A673 (cell line): ENCODE data around the gene FAM3C. TPM values are rescaled to one million over a fixed set of nuclear protein-coding genes. Genes with fewer than 3 reads are reported as not detected.

Experiments used
- BruUV-seq: library from RNA; stranded (reverse); fragments of 400-500 nt; replicated peaks from 2 replicates; lab custom pipeline; 2021; lab: Mats Ljungman, UMichigan
- CTCF ChIA-PET: fragments of 300-600 bp; sonication (Branson Sonifier 250); formaldehyde crosslinking; loops from one replicate; lab custom pipeline; 2022; ENCODE audit warnings: antibody characterized with exemption; lab: Charles Lee
- POLR2A ChIA-PET: fragments of 300-600 bp; sonication (Branson Sonifier 250); formaldehyde crosslinking; loops from one replicate; lab custom pipeline; 2022; ENCODE audit warnings: antibody characterized with exemption; ENCODE audit not compliant: low non-redundant PET; lab: Charles Lee
- DNase-seq: peaks from one replicate; pipeline ENCODE4 v3.0.0-alpha.2; 2015; ENCODE audit warnings: low spot score
- H3K27ac ChIP-seq: fragments of 200-600 bp; sonication (generic); 2 replicates; pipeline ENCODE4 v1.5.1; 2016; ENCODE audit warnings: mixed run types, low read depth, mild to moderate bottlenecking, mixed read lengths, antibody characterized with exemption, low read length; ENCODE audit not compliant: poor library complexity, severe bottlenecking
- H3K27me3 ChIP-seq: fragments of 200-600 bp; sonication (generic); replicated peaks from 2 replicates; pipeline ENCODE4 v1.6.1; 2017; ENCODE audit warnings: mixed run types, low read depth, mild to moderate bottlenecking, mixed read lengths, antibody characterized with exemption, low read length; ENCODE audit not compliant: insufficient read depth, poor library complexity
- H3K36me3 ChIP-seq: fragments of 200-600 bp; sonication (generic); 2 replicates; pipeline ENCODE4 v1.6.1; 2016; ENCODE audit warnings: mixed run types, mild to moderate bottlenecking, mixed read lengths, antibody characterized with exemption, low read length; ENCODE audit not compliant: insufficient read depth, poor library complexity, severe bottlenecking
- H3K4me1 ChIP-seq: fragments of 200-600 bp; sonication (generic); 2 replicates; pipeline ENCODE4 v1.6.1; 2017; ENCODE audit warnings: mixed run types, mild to moderate bottlenecking, mixed read lengths, antibody characterized with exemption, low read length; ENCODE audit not compliant: insufficient read depth, poor library complexity, severe bottlenecking
- H3K4me3 ChIP-seq: fragments of 200-600 bp; sonication (generic); 2 replicates; pipeline ENCODE4 v1.5.1; 2016; ENCODE audit warnings: low read depth, mixed run types, mild to moderate bottlenecking, mixed read lengths, low read length; ENCODE audit not compliant: poor library complexity, severe bottlenecking
- H3K9me3 ChIP-seq: fragments of 200-600 bp; sonication (generic); 2 replicates; pipeline ENCODE4 v1.6.1; 2016; ENCODE audit warnings: mixed run types, low read depth, mild to moderate bottlenecking, mixed read lengths, antibody characterized with exemption, low read length; ENCODE audit not compliant: poor library complexity, severe bottlenecking
- EZH2 ChIP-seq: fragments of 200-600 bp; sonication (generic); IDR thresholded peaks from 2 replicates; pipeline ENCODE4 v1.6.1; 2017; ENCODE audit warnings: borderline replicate concordance, low read depth, mild to moderate bottlenecking, mixed read lengths, antibody characterized with exemption, low read length; ENCODE audit not compliant: poor library complexity, severe bottlenecking
- intact Hi-C: fragments of 100-400 bp; cut with micrococcal nuclease; formaldehyde crosslinking; loops from one replicate; pipeline ENCODE4 v1.10.0; 2022; ENCODE audit not compliant: unreplicated experiment
- total RNA-seq: library from RNA; stranded (reverse); gene quantifications from 2 replicates; pipeline ENCODE4 v1.2.3, GENCODE V29; 2021
- TF ChIP-seq, protein P1 (sequence below): fragments of 300-800, 200-600 bp; sonication (generic); conservative IDR thresholded peaks from 2 replicates; pipeline ENCODE4 v1.5.1; 2017; ENCODE audit warnings: low read depth, mild to moderate bottlenecking, antibody characterized with exemption, low read length, moderate library complexity, mixed read lengths

Gene FAM3C
- total RNA-seq, 1 experiment from 2014 or later = 33.0 TPM

DNA sequence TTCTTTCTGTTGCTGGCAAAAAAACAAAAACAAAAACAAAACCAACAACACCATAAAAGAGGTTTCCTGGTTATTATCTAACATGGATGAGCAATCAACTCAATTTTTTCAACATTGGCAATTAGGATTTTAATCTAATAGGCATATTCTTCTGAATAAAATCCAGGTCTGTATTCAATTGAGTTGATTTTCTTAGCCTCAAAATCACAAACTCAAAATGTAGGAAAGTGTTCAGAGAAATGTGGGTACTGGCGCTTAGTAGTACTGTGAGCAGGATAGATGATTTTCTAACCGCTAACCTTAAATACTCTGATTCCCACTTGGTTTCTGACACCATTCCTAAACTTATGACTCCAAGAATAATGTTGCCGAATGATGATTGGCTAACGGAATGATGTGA lies 61.7 kb downstream of the FAM3C start:
- H3K27me3 ChIP-seq = peaks cover 73% of the 10 kb centered on the region
- ChIA-PET CTCF (no interaction called here), POLR2A (no interaction called here)
- H3K36me3 ChIP-seq = no peaks in the 10 kb centered on the region
- DNase-seq = no peak
- TF ChIP-seq, protein P1, sequence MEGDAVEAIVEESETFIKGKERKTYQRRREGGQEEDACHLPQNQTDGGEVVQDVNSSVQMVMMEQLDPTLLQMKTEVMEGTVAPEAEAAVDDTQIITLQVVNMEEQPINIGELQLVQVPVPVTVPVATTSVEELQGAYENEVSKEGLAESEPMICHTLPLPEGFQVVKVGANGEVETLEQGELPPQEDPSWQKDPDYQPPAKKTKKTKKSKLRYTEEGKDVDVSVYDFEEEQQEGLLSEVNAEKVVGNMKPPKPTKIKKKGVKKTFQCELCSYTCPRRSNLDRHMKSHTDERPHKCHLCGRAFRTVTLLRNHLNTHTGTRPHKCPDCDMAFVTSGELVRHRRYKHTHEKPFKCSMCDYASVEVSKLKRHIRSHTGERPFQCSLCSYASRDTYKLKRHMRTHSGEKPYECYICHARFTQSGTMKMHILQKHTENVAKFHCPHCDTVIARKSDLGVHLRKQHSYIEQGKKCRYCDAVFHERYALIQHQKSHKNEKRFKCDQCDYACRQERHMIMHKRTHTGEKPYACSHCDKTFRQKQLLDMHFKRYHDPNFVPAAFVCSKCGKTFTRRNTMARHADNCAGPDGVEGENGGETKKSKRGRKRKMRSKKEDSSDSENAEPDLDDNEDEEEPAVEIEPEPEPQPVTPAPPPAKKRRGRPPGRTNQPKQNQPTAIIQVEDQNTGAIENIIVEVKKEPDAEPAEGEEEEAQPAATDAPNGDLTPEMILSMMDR = no peak
- TF ChIP-seq EZH2 = no peak
- intact Hi-C loops = loop anchor here (10.0 kb wide), 2 partner anchors 350 to 540 kb away; partner anchors contain the start of gene CPED1
- no peak overlapping the region for H3K27ac ChIP-seq
- H3K9me3 ChIP-seq = no peaks in the 10 kb centered on the region
- H3K4me3 ChIP-seq = no peak overlapping the region
- peaks cover 14% of the 10 kb centered on the region for H3K4me1 ChIP-seq
- BruUV-seq = no TSS peak

DNA sequence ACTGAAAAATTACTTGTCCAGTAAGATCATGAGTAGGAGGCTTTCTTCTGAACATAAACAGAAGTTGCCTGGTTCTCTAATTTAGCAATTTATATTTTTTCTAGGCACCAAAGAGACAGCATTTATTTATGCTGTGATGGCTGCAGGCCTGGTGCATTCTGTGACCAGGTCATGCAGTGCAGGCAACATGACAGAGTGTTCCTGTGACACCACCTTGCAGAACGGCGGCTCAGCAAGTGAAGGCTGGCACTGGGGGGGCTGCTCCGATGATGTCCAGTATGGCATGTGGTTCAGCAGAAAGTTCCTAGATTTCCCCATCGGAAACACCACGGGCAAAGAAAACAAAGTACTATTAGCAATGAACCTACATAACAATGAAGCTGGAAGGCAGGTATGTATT lies 64.5 kb downstream of the FAM3C start:
- peaks cover 95% of the 10 kb centered on the region for H3K27me3 ChIP-seq
- CTCF ChIA-PET = no interaction called here
- H3K4me1 ChIP-seq = peaks cover 15% of the 10 kb centered on the region
- no peak overlapping the region for H3K27ac ChIP-seq
- POLR2A ChIA-PET = no interaction called here
- BruUV-seq = no TSS peak
- H3K4me3 ChIP-seq = no peak overlapping the region
- no peak for DNase-seq
- H3K36me3 ChIP-seq = no peaks in the 10 kb centered on the region
- intact Hi-C loops = loop anchor here (10.0 kb wide), 2 partner anchors 347 to 537 kb away; partner anchors contain the start of gene CPED1
- no peak for TF ChIP-seq EZH2
- TF ChIP-seq, protein P1 = no peak
- H3K9me3 ChIP-seq = no peaks in the 10 kb centered on the region

DNA sequence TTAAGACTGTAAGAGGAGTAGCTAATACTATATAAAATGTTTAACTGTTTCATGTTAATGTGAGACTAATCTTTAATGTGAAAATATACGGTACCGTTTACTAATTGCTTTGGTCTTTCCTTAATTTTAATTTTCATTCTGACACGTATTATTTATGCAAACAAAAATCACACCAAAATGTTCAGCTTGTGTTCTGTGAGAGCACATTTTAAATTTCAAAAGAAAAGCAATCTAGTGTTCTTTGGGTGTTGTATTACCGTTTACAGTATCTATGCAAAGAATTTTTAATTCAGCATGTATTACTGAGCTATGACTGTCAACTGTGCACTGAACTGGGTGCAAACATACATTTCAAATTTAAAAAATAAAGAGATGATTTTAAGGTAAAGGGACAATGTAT lies 65.1 kb downstream of the FAM3C start:
- BruUV-seq = no TSS peak
- no peaks in the 10 kb centered on the region for H3K36me3 ChIP-seq
- no peak for DNase-seq
- no peak overlapping the region for H3K27ac ChIP-seq
- H3K4me1 ChIP-seq = peaks cover 15% of the 10 kb centered on the region
- ChIA-PET POLR2A (no interaction called here), CTCF (interaction anchor here (0.7 kb wide), 1 partner anchor 12 kb away, joined by 4 read pairs; no protein-coding TSS in a partner anchor)
- no peak for TF ChIP-seq EZH2
- TF ChIP-seq, protein P1 = no peak
- intact Hi-C loops = loop anchor here (10.0 kb wide), 2 partner anchors 346 to 536 kb away; partner anchors contain the start of gene CPED1
- H3K27me3 ChIP-seq = peaks cover 92% of the 10 kb centered on the region
- H3K9me3 ChIP-seq = no peaks in the 10 kb centered on the region
- H3K4me3 ChIP-seq = no peak overlapping the region
